RPMI7951 (cell line): ENCODE results near the gene VMAC. TPM values are rescaled to one million over a fixed set of nuclear protein-coding genes. Genes with fewer than 3 reads are reported as not detected.
"Not testable (repeated sequence)": the region's sequence is repeated elsewhere in the genome, so short reads cannot be mapped to it uniquely, and the experiment has no call there.

Experiments used
- DNase-seq: peaks from one replicate; pipeline ENCODE4 v3.0.0-alpha.2; 2012; ENCODE audit warnings: low read depth
- total RNA-seq: library from RNA; depleted of rRNA; stranded (reverse); fragments of >200 nt; shearing (Covaris generic); gene quantifications from 2 replicates; pipeline ENCODE4 v1.2.3, GENCODE V29; 2014

VMAC gene
- total RNA-seq, 1 experiment from 2014 or later, result 1.4 TPM

DNA sequence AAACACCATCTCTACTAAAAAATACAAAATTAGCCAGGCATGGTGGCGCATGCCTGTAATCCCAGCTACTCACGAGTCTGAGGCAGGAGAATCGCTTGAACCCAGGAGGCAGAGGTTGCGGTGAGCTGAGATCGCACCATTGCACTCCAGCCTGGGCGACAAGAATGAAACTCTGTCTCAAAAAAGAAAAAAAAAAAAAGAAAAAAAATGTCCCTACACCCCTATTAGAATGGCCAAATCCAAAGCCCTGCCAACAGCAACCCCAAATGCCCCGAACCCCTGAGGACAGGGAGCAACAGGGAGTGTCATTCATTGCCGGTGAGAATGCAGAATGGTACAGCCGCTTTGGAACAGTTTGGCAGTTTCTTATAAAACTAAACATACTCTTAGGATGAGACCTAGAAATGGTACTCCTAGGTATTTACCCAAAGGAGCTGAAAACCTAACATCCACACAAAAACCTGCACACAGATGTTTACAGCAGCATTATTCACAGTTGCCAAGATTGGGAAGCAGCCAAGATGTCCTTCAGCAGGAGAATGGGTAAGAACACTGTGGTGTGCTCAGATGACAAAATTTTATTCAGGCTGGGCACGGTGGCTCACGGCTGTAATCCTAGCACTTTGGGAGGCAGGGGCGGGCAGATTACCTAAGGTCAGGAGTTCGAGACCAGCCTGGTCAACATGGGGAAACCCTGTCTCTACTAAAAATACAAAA lies 21.4 kb upstream of the VMAC start:
- not testable (repeated sequence) for DNase-seq

DNA sequence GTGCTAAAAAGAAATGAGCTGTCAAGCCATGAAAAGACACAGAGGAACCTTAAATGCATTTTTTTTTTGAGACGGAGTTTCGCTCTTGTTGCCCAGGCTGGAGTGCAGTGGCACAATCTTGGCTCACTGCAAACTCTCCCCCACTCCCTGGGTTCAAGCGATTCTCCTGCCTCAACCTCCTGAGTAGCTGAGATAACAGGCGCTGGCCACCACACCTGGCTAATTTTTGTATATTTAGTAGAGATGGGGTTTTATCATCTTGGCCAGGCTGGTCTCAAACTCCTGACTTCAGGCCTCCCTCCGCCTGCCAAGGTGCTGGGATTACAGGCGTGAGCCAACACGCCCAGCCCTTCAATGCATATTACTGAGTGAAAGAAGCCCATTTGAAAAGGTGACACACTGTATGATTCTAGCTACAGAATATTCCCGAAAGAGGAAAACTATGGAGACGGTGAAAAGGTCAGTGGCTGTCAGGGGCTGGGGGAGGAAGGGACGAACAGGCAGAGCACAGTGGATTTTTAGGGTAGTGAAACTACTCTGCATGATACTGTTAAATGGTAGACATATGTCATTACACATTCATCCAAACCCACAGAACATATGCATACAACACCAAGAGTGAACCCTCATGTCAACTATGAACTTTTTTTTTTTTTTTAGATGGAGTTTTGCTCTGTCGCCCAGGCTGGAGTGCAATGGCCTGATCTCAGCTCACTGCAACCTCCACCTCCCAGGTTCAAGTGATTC lies 20.4 kb upstream of the VMAC start:
- not testable (repeated sequence) for DNase-seq

DNA sequence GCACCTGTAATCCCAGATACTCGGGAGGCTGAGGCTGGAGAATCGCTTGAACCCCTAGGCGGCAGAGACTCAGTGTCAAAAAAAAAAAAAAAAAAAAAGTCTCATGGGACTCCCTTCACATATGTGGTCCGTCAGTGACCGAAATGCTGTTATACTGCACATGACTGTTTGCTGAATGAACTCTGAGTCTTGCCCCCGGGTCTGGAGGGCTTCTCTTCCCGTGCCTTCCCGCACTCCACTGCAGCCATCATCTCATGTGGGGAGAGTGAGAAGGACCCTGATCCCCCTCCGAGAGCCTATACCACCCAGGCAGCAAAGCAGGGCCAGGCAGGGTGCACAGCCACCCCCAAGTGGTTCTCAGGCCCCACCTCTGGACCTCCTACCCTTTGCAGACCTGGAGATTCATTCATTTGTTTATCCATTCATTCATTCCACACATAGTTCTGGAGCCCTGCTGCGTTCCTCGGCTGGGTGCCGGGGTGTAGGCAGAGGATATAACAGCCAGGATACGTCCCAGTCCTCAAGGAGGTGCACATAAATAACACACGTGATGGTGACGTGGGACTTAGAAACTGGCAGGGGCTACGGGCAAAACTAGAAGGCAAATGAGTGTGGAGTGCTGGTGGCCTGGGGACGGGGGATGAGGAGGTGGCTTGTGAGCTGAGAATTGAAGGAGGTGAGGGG lies 15.2 kb upstream of the VMAC start:
- DNase-seq, result no peak

DNA sequence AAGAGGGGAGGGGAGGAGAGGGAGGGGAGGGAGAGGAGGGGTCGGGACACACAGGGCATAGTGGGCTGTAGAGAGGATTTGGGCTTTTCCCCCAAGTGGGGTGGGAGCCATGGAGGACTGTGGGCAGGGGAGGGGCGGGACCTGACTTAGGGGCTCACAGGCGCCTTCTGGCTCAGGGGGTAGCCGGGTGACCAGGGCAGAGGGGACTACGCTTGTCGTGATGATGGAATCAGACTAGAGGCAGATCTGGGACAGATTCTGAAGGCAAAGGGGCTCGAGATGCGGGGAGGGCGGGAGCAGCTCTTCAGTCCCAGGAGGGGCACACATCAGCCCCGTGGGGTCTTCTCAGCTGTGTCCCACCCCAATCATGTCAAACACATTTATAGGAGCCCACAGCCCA lies 14.6 kb upstream of the VMAC start:
- no peak for DNase-seq

- DNase-seq, result no peak
Measured at GRCh38 chr19:5891572-5891937, 13.1 kb upstream of the VMAC start.

GRCh38 chr19:5891938-5892771 lies 12.5 kb upstream of the VMAC start:
- DNase-seq, result peak; percentile 17

DNA sequence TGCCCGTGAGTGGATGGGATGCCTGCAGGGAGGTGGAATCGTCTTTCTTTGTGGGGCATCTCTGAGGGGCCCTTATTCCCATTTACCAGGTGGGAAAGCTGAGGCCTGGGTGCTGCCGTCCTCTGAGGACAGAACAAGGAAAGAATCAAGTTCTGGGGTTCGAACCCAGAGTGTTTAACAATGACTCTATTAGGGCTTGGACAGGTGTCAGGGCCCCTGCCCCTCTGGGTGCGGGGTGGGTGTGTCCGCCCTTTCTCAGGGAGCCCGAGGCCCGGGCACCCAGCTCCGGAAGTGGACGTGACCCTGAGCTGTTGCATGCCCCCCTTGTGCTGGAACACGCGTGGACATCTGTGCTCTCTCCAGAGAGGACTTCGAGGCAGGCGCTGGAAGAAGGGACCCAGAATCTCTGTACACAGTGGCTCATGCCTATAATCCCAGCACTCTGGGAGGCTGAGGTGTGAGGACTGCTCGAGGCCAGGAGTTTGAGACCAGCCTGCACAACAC lies 11.8 kb upstream of the VMAC start:
- DNase-seq, result no peak

GRCh38 chr19:5893296-5893903 lies 11.3 kb upstream of the VMAC start:
- no peak for DNase-seq

DNA sequence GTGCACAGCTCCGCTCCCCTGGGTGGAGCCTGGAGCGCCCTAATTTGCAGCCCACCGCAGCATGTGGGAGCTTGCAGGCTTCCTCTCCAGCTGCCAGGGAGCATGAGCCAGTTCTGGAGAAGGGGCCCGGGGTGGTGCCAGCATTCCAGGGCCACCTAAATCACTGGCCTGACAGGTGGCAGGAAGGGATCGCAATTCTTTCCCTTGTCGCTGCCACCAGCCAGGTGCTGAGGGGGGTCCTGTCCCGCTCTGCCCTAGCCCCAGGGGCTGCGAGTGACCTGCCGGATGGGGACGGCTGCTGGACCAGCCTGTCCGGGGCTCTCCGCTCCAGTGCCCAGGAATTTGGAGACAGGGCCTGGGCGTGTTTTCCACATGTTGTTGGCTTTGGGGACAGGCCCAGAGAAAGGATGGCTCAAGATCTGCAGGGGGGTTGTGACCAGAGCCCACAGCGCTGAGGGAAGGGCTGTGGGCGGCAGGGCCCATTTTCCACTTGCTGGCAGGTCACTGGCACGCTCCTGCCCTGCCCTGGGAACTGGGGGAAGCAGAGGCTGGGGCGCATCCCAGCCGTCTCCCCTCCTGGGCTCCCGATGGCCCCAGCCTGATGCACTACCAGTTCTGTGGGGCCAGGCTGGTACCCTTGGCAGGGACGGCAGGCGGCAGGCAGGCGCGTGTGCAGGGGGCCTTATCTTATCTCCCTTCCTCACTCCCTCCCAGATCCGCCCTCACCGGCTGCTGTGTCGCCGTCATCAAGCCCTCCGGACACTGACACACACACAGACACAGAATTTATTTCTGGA lies 10.6 kb upstream of the VMAC start:
- DNase-seq, result no peak

DNA sequence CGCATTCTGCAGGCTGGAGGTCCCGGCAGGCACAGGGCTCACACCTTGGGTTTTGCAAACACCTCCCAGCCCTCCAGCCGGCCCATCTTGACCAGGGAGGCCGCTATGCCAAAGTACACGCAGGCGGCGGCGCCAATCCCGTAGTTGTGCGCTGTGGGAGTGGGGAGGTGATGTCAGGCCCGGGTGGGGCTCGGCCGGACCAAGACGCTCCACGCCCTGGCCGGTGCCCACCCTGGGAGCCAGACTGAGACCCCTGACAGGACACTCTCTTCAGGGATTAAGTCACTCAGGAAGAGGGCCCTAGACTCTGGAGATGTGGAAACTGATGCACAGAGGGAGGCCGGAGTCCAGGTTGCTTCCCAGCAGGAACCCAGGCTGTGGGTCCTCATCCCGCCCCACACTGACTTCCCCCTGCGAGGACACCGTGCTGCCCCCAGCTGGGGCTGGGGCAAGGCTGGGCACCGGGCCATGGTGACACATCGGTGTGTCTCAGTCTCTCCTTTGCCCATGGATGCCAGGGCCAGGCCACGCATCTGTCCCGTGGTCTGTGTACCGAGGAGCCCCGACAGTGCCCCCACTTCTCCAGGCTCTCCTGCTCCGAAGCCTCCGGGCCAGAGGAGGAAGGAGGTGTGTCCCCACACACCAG lies 9.8 kb upstream of the VMAC start:
- no peak for DNase-seq

DNA sequence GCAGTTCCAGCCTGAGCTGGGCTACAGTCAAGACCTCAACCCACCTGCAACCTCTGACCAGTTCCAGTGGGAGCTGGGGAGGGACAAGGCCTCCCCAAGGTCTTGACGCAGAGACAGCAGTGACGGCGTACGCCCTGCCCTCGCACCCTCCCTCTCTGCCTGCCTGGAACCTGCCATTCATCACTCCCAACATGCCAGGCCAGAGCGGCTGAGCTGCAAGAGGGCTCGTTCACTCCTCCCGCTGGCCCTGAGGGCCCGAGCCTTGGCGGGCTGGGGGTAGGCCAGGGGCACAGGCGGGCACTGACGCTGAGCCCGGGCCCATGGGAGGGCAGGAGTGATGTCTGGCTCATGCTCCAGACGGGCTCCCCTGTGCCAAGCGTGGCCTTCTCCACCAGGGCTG lies 9.3 kb upstream of the VMAC start:
- DNase-seq, result no peak

- no peak for DNase-seq
Measured at GRCh38 chr19:5895890-5896289, 8.8 kb upstream of the VMAC start.

GRCh38 chr19:5896365-5897076 lies 8.2 kb upstream of the VMAC start:
- DNase-seq, result no peak

GRCh38 chr19:5897189-5897969 lies 7.3 kb upstream of the VMAC start:
- DNase-seq, result no peak

- DNase-seq, result no peak
Measured at GRCh38 chr19:5899728-5900526, 4.7 kb upstream of the VMAC start.

DNA sequence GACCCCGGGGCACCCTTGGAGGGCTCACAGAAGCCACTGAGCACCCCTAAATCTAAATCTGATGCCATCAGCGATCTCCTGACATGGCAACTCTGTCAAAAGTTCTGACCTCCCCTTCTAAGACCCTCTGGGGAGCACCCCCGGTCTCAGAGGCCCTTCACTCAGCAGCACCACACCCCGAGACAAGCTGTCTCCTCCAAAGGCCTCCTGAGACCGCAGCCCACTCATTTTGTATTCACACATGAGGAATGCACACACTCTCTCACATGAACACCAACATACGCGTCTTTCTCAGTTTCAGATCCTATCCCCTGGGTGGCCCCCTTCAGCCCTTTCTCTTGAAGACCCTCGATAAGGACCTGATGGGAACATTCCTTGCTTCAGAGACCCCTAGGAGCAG lies 3.7 kb upstream of the VMAC start:
- DNase-seq, result no peak

DNA sequence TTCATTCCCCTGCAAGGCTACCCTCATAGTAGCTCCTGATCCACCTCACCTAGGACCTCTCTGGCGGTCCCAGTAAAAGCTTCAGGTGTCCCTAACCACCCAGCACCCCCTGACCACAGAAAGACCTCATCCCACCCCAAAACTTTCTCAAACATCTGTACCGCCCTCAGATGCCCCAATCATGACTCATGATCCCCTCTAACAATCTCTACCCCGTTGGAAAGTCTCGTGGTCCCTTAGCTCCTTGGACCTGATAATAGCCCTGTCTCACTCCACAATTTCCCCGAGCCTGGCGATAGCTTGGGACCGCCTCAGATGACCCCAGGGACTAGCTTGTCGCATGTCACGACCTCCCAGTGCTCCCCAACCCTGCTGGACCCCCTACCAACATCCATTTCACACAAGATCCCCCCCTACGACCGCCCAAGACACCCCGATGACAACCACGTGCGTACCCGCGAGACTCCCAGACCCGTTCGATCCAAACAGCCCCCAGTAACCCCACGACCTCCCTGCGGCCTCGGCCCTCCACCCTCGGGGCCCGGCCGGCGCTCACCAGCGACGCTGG lies 1.5 kb upstream of the VMAC start:
- DNase-seq, result peak; percentile 58
